GM23338 (cell line): ENCODE measurements around the gene KCTD13. TPM values are rescaled to one million over a fixed set of nuclear protein-coding genes. Genes with fewer than 3 reads are reported as not detected.

Experiments used
- ATAC-seq: fragments of 200-7000 bp; cut with Tn5 transposase; 3 replicates; pipeline ENCODE4 v1.9.1; 2020
- DNase-seq: peaks from one replicate; pipeline ENCODE4 v3.0.0-alpha.2; 2015; ENCODE audit warnings: low spot score
- H2AFZ ChIP-seq: fragments of 200-600 bp; sonication (generic); 2 replicates; pipeline ENCODE4 v1.8.0; 2016; ENCODE audit warnings: antibody characterized with exemption, mild to moderate bottlenecking, moderate library complexity
- H3F3A ChIP-seq: fragments of 200-600 bp; sonication (generic); replicated peaks from 2 replicates; pipeline ENCODE4 v1.8.0; 2017; ENCODE audit warnings: antibody characterized with exemption, mixed run types, low read depth
- H3K27ac ChIP-seq: fragments of 200-600 bp; sonication (generic); 2 replicates; pipeline ENCODE4 v1.6.1; 2016; ENCODE audit warnings: low read depth
- H3K27me3 ChIP-seq: fragments of 200-600 bp; sonication (generic); 2 replicates; pipeline ENCODE4 v1.8.0; 2016; ENCODE audit warnings: mild to moderate bottlenecking, mixed run types, moderate library complexity; ENCODE audit not compliant: insufficient read depth
- H3K36me3 ChIP-seq: fragments of 200-600 bp; sonication (generic); 2 replicates; pipeline ENCODE4 v1.8.0; 2016; ENCODE audit warnings: mild to moderate bottlenecking; ENCODE audit not compliant: insufficient read depth
- H3K4me1 ChIP-seq: fragments of 200-600 bp; sonication (generic); 2 replicates; pipeline ENCODE4 v1.8.0; 2016; ENCODE audit warnings: mild to moderate bottlenecking, moderate library complexity; ENCODE audit not compliant: insufficient read depth
- H3K4me2 ChIP-seq: fragments of 200-600 bp; sonication (generic); 2 replicates; pipeline ENCODE4 v1.7.1; 2017; ENCODE audit warnings: mixed run types
- H3K4me3 ChIP-seq: fragments of 200-600 bp; sonication (generic); 2 replicates; pipeline ENCODE4 v1.6.1; 2016; ENCODE audit warnings: mixed run types
- H3K79me2 ChIP-seq: fragments of 200-600 bp; sonication (generic); replicated peaks from 2 replicates; pipeline ENCODE4 v1.8.0; 2017; ENCODE audit warnings: mild to moderate bottlenecking; ENCODE audit not compliant: insufficient read depth
- H3K9me2 ChIP-seq: fragments of 200-600 bp; sonication (generic); 2 replicates; pipeline ENCODE4 v1.8.0; 2017; ENCODE audit not compliant: insufficient read depth
- H4K20me1 ChIP-seq: fragments of 200-600 bp; sonication (generic); replicated peaks from 2 replicates; pipeline ENCODE4 v1.8.0; 2017; ENCODE audit warnings: mild to moderate bottlenecking; ENCODE audit not compliant: insufficient read depth
- H3K27ac Mint-ChIP-seq: 2 replicates; pipeline ENCODE4 v1.8.0; 2020; ENCODE audit warnings: inconsistent platforms, mild to moderate bottlenecking, moderate library complexity, mixed read lengths
- H3K27me3 Mint-ChIP-seq: 3 replicates; pipeline ENCODE4 v1.8.0; 2022; ENCODE audit warnings: low read depth, mild to moderate bottlenecking, moderate library complexity, mixed read lengths, inconsistent platforms; ENCODE audit not compliant: insufficient read depth, poor library complexity
- H3K36me3 Mint-ChIP-seq: 3 replicates; pipeline ENCODE4 v1.8.0; 2021; ENCODE audit warnings: low read depth, mild to moderate bottlenecking, inconsistent platforms, moderate library complexity, mixed read lengths
- H3K4me1 Mint-ChIP-seq: 3 replicates; pipeline ENCODE4 v1.8.0; 2020; ENCODE audit warnings: mild to moderate bottlenecking, inconsistent platforms, mixed read lengths
- H3K4me3 Mint-ChIP-seq: 3 replicates; pipeline ENCODE4 v1.8.0; 2021; ENCODE audit warnings: moderate library complexity, mild to moderate bottlenecking, inconsistent platforms, mixed read lengths
- H3K9me3 Mint-ChIP-seq: 3 replicates; pipeline ENCODE4 v1.8.0; 2020; ENCODE audit warnings: moderate library complexity, mild to moderate bottlenecking, inconsistent platforms, mixed read lengths
- CREB1 ChIP-seq: fragments of 250-450 bp; sonication (Bioruptor Pico); IDR thresholded peaks from 2 replicates; pipeline ENCODE4 v1.5.0; 2020; ENCODE audit warnings: low read depth, mild to moderate bottlenecking, moderate library complexity
- CTCF ChIP-seq, 2 experiments: fragments of 200-600 bp in 1 of 2; sonication (generic) in 1 of 2; conservative IDR thresholded peaks; 2 replicates each; pipeline versions ENCODE4 v1.5.1 to v1.6.1; 2016 to 2017; ENCODE audit warnings: antibody characterized with exemption in 2 of 2, low read depth in 2 of 2, mild to moderate bottlenecking in 2 of 2, moderate library complexity in 1 of 2
- EZH2 ChIP-seq: fragments of 200-600 bp; sonication (generic); IDR thresholded peaks from one replicate; pipeline ENCODE4 v1.8.0; 2017; ENCODE audit warnings: antibody characterized with exemption, mild to moderate bottlenecking, low read depth; ENCODE audit not compliant: unreplicated experiment
- EZH2phosphoT487 ChIP-seq: fragments of 200-600 bp; sonication (generic); IDR thresholded peaks from one replicate; pipeline ENCODE4 v1.8.1; 2018; ENCODE audit warnings: antibody characterized with exemption; ENCODE audit not compliant: unreplicated experiment
- JUNB ChIP-seq: IDR thresholded peaks from one replicate; pipeline ENCODE4 v1.6.1; 2016; ENCODE audit warnings: antibody characterized with exemption; ENCODE audit not compliant: unreplicated experiment
- NANOG ChIP-seq: IDR thresholded peaks from 2 replicates; pipeline ENCODE4 v1.6.1; 2016; ENCODE audit warnings: antibody characterized with exemption, borderline replicate concordance
- POLR2AphosphoS5 ChIP-seq: IDR thresholded peaks from 2 replicates; pipeline ENCODE4 v1.6.1; 2016; ENCODE audit warnings: antibody characterized with exemption, low read depth
- STAT1 ChIP-seq: IDR thresholded peaks from one replicate; pipeline ENCODE4 v1.6.1; 2016; ENCODE audit warnings: antibody characterized with exemption; ENCODE audit not compliant: unreplicated experiment
- ZNF114 ChIP-seq: fragments of 250-450 bp; sonication (Bioruptor Pico); IDR thresholded peaks from 2 replicates; pipeline ENCODE4 v1.5.0; 2020; ENCODE audit warnings: mild to moderate bottlenecking, moderate library complexity
- ZNF331 ChIP-seq: fragments of 250-450 bp; sonication (Bioruptor Pico); IDR thresholded peaks from 2 replicates; pipeline ENCODE4 v1.5.0; 2020; ENCODE audit warnings: low read depth, mild to moderate bottlenecking, moderate library complexity
- polyA plus RNA-seq: library from polyadenylated mRNA; unstranded; fragments of >200 nt; fragmentation: Nextera tagmentation; extraction: Ambion mirVana; gene quantifications from 2 replicates; pipeline ENCODE4 v1.2.1, GENCODE V29; 2016
- total RNA-seq: library from RNA; depleted of rRNA; stranded (reverse); fragments of >200 nt; shearing (Covaris generic); gene quantifications from 2 replicates; pipeline ENCODE4 v1.2.3, GENCODE V29; 2014
- TF ChIP-seq, protein P1 (sequence below): IDR thresholded peaks from 2 replicates; pipeline ENCODE4 v1.6.1; 2016; ENCODE audit warnings: antibody characterized with exemption
- TF ChIP-seq, protein P2 (sequence below): IDR thresholded peaks from one replicate; pipeline ENCODE4 v1.6.1; 2018; ENCODE audit warnings: antibody characterized with exemption; ENCODE audit not compliant: unreplicated experiment

Gene KCTD13
- total and polyA plus RNA-seq, 2 experiments from 2014 or later = 10.1 to 12.2 TPM

- no peak for TF ChIP-seq CTCF (conservative IDR thresholded peaks at IDR 0.05; ENCODE audit: low read depth in 2 of 2)
Observed at GRCh38 chr16:29959293-29959692, 33.3 kb upstream of the KCTD13 start (continued).

DNA sequence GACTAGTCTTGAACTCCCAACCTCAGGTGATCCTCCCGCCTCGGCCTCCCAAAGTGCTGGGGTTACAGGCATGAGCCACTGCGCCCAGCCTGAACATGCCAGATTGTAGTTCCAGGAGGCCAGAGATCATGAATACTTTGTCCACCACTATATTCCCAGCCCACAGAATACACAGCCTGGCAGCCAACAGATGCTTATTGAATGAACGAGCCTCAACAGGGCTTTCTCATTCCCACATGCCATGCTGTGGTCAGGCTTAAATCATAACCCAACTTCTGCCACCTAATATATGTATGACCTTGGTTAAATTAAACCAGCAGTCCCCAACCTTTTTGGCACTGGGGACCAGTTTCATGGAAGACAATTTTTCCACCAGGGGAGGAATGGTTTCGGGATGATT, 32.7 kb upstream of the KCTD13 start:
- no peaks in the 10 kb centered on the region for H3K9me2 ChIP-seq
- H3K27ac ChIP-seq = no peak overlapping the region
- H3K9me3 Mint-ChIP-seq = no peaks in the 10 kb centered on the region
- H3K4me1 Mint-ChIP-seq = peaks cover 16% of the 10 kb centered on the region
- no peak overlapping the region for H3K4me2 ChIP-seq
- H3K4me3 Mint-ChIP-seq = no peak overlapping the region
- H3K36me3 Mint-ChIP-seq = 0 out of 3 replicates have a peak, but pooled peaks cover 3% of the 10 kb centered on the region
- no peak overlapping the region for H3K27ac Mint-ChIP-seq
- no peaks in the 10 kb centered on the region for H3K79me2 ChIP-seq
- H4K20me1 ChIP-seq = no peaks in the 10 kb centered on the region
- peaks cover 6% of the 10 kb centered on the region for H3K4me1 ChIP-seq
- ATAC-seq (no peak), DNase-seq (no peak)
- H3K4me3 ChIP-seq = no peak overlapping the region
- no peak overlapping the region for H2AFZ ChIP-seq
- no peaks in the 10 kb centered on the region for H3K36me3 ChIP-seq
- 0 out of 2 replicates have a peak, but pooled peaks cover 6% of the 10 kb centered on the region for H3F3A ChIP-seq
- H3K27me3 ChIP-seq = no peaks in the 10 kb centered on the region
- peaks cover 15% of the 10 kb centered on the region for H3K27me3 Mint-ChIP-seq
- no peak for TF ChIP-seq CTCF (conservative IDR thresholded peaks at IDR 0.05; ENCODE audit: low read depth in 2 of 2)
- no peak for TF ChIP-seq EZH2phosphoT487
- TF ChIP-seq EZH2 = no peak
- TF ChIP-seq ZNF331 (CRISPR knock-in tag) = no peak
- TF ChIP-seq, protein P1, sequence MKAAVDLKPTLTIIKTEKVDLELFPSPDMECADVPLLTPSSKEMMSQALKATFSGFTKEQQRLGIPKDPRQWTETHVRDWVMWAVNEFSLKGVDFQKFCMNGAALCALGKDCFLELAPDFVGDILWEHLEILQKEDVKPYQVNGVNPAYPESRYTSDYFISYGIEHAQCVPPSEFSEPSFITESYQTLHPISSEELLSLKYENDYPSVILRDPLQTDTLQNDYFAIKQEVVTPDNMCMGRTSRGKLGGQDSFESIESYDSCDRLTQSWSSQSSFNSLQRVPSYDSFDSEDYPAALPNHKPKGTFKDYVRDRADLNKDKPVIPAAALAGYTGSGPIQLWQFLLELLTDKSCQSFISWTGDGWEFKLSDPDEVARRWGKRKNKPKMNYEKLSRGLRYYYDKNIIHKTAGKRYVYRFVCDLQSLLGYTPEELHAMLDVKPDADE = no peak
- no peak for TF ChIP-seq POLR2AphosphoS5
- TF ChIP-seq ZNF114 (CRISPR knock-in tag) = no peak
- TF ChIP-seq STAT1 = no peak
- TF ChIP-seq, protein P2, sequence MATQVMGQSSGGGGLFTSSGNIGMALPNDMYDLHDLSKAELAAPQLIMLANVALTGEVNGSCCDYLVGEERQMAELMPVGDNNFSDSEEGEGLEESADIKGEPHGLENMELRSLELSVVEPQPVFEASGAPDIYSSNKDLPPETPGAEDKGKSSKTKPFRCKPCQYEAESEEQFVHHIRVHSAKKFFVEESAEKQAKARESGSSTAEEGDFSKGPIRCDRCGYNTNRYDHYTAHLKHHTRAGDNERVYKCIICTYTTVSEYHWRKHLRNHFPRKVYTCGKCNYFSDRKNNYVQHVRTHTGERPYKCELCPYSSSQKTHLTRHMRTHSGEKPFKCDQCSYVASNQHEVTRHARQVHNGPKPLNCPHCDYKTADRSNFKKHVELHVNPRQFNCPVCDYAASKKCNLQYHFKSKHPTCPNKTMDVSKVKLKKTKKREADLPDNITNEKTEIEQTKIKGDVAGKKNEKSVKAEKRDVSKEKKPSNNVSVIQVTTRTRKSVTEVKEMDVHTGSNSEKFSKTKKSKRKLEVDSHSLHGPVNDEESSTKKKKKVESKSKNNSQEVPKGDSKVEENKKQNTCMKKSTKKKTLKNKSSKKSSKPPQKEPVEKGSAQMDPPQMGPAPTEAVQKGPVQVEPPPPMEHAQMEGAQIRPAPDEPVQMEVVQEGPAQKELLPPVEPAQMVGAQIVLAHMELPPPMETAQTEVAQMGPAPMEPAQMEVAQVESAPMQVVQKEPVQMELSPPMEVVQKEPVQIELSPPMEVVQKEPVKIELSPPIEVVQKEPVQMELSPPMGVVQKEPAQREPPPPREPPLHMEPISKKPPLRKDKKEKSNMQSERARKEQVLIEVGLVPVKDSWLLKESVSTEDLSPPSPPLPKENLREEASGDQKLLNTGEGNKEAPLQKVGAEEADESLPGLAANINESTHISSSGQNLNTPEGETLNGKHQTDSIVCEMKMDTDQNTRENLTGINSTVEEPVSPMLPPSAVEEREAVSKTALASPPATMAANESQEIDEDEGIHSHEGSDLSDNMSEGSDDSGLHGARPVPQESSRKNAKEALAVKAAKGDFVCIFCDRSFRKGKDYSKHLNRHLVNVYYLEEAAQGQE = no peak
- TF ChIP-seq NANOG = no peak
- no peak for TF ChIP-seq CREB1
- no peak for TF ChIP-seq JUNB
